Thoracic aorta (tissue), 2 donors: ENCODE measurements around the gene LRCH1. TPM values are rescaled to one million over a fixed set of nuclear protein-coding genes. Genes with fewer than 3 reads are reported as not detected.

Experiments used
- ATAC-seq: fragments of 150-250 bp; one replicate; pipeline ENCODE4 v1.8.0; 2017; ENCODE audit warnings: low read depth; ENCODE audit not compliant: insufficient number of reproducible peaks, low FRiP score
- DNase-seq: peaks from one replicate; pipeline ENCODE4 v3.0.0-alpha.2; 2020; ENCODE audit warnings: low spot score
- H3K27ac ChIP-seq, 2 donors: fragments of 200-600 bp; sonication (generic); 1 replicate in 1 of 2; 2 replicates in 1 of 2; pipeline ENCODE4 v1.5.1; 2016; ENCODE audit warnings: mild to moderate bottlenecking in 2 of 2, moderate library complexity in 2 of 2
- H3K27me3 ChIP-seq: fragments of 200-600 bp; sonication (generic); replicated peaks from 2 replicates; pipeline ENCODE4 v1.6.0; 2016; ENCODE audit warnings: mild to moderate bottlenecking; ENCODE audit not compliant: insufficient read depth
- H3K36me3 ChIP-seq: fragments of 200-600 bp; sonication (generic); one replicate; pipeline ENCODE4 v1.5.1; 2016
- H3K4me1 ChIP-seq, 2 donors: fragments of 200-600 bp; sonication (generic); 1 replicate in 1 of 2; 2 replicates in 1 of 2; pipeline versions ENCODE4 v1.5.1 to v1.6.0; 2016; ENCODE audit warnings: low read depth in 2 of 2, mild to moderate bottlenecking in 1 of 2; ENCODE audit not compliant: control insufficient read depth in 1 of 2
- H3K4me3 ChIP-seq: fragments of 200-600 bp; sonication (generic); 2 replicates; pipeline ENCODE4 v1.5.1; 2016; ENCODE audit warnings: mild to moderate bottlenecking
- H3K9me3 ChIP-seq: fragments of 200-600 bp; sonication (generic); 2 replicates; pipeline ENCODE4 v1.5.1; 2016
- CTCF ChIP-seq: fragments of 200-600 bp; sonication (generic); IDR thresholded peaks from one replicate; pipeline ENCODE4 v1.5.1; 2019; ENCODE audit warnings: antibody characterized with exemption
- total RNA-seq, 2 donors: library from RNA; depleted of rRNA; stranded (reverse); fragments of >200 nt; gene quantifications; one replicate each; pipeline versions ENCODE4 v1.1.0 to v1.2.3, GENCODE V29; 2016

Gene LRCH1
- total RNA-seq, 2 donors from 2014 or later = 29.4 to 38.9 TPM

DNA sequence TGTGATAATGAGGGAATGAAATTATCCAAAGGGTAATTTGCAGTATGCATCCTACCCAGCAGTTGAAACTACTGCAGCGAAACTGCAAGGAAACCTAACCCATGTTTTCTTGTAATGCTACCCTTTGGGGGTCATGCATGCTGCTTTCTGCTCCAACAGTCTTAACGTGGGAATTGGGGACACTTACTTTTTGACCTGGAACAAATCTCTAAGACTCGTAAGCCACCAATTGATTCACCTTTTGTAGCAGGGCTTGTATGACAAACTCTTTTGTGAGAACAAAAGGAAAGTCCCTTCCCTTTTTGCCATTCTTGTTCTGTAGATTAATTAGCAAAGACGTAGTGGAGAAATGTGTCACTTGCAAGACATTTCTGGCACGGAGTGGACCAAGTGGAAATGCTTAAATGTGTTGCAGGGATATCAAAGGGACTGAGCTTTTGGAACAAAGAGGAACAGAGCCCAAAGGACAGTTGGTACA lies 27.4 kb downstream of the LRCH1 start:
- Histone ChIP-seq H3K4me3 (no peak overlapping the region), H3K4me1 (peaks cover 56 to 90% of the 10 kb centered on the region in 2 donors), H3K9me3 (no peaks in the 10 kb centered on the region), H3K27ac (peak overlapping the region; percentile 54 to 61), H3K27me3 (no peaks in the 10 kb centered on the region), H3K36me3 (no peaks in the 10 kb centered on the region)
- no peak for ATAC-seq
- no peak for DNase-seq
- TF ChIP-seq CTCF = no peak

- ATAC-seq (no peak), DNase-seq (no peak)
- no peak for TF ChIP-seq CTCF
- Histone ChIP-seq H3K9me3 (no peaks in the 10 kb centered on the region), H3K27me3 (no peaks in the 10 kb centered on the region), H3K4me3 (no peak overlapping the region), H3K4me1 (peaks cover 57 to 91% of the 10 kb centered on the region in 2 donors), H3K36me3 (no peaks in the 10 kb centered on the region), H3K27ac (no peak overlapping the region)
Observed at GRCh38 chr13:46582190-46582589, 29.2 kb downstream of the LRCH1 start.

GRCh38 chr13:46586751-46587514 lies 34.0 kb downstream of the LRCH1 start:
- Histone ChIP-seq H3K27ac (peak overlapping the region; percentile 10 to 60), H3K27me3 (no peaks in the 10 kb centered on the region), H3K4me1 (peaks cover 40 to 77% of the 10 kb centered on the region in 2 donors), H3K4me3 (no peak overlapping the region), H3K36me3 (no peaks in the 10 kb centered on the region), H3K9me3 (no peaks in the 10 kb centered on the region)
- DNase-seq (no peak), ATAC-seq (no peak)
- no peak for TF ChIP-seq CTCF

- no peaks in the 10 kb centered on the region for H3K9me3 ChIP-seq
- no peak overlapping the region for H3K27ac ChIP-seq
- peaks cover 41 to 83% of the 10 kb centered on the region in 2 donors for H3K4me1 ChIP-seq
- ATAC-seq = no peak
- H3K27me3 ChIP-seq = no peaks in the 10 kb centered on the region
- H3K36me3 ChIP-seq = no peaks in the 10 kb centered on the region
- DNase-seq = no peak
- no peak overlapping the region for H3K4me3 ChIP-seq
- TF ChIP-seq CTCF = no peak
Observed at GRCh38 chr13:46587807-46588418, 34.9 kb downstream of the LRCH1 start.

- Histone ChIP-seq H3K36me3 (no peaks in the 10 kb centered on the region), H3K4me3 (no peak overlapping the region), H3K27me3 (no peaks in the 10 kb centered on the region), H3K27ac (no peak overlapping the region), H3K9me3 (no peaks in the 10 kb centered on the region), H3K4me1 (peaks cover 51 to 81% of the 10 kb centered on the region in 2 donors)
- ATAC-seq (no peak), DNase-seq (no peak)
- no peak for TF ChIP-seq CTCF
Observed at GRCh38 chr13:46592385-46592784, 39.4 kb downstream of the LRCH1 start.
